Measurements from ENCODE around the gene AP2B1.

Gene AP2B1

GRCh38 chr17:35630530-35631148, 43.5 kb downstream of the AP2B1 start:
- no peak for DNase-seq (ENCODE audit: low read depth in 2 of 2)

DNA sequence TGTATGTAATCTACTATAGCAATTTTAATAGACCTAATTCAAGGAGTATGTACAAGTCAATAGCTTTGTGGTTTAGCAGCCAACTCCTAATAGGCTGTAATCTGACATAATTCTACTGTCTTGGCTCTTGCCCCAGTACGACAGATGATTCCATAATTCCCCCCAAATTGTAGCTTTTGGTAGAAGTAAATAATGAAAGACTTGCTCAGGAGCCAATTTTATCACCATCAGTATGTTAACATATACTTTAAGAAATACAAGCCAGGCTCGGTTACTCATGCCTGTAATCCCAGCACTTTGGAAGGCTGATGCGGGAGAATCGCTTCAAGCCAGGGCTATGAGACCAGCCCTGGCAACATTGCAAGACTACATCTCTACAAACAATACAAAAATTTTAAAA, 53.9 kb downstream of the AP2B1 start:
- no peak for DNase-seq (ENCODE audit: low read depth in 2 of 2)

GRCh38 chr17:35645923-35646322, 58.8 kb downstream of the AP2B1 start:
- DNase-seq (ENCODE audit: low read depth in 2 of 2), result no peak

- no peak for DNase-seq (ENCODE audit: low read depth in 2 of 2)
Observed at GRCh38 chr17:35651467-35651866, 64.3 kb downstream of the AP2B1 start.

GRCh38 chr17:35653619-35654361, 66.7 kb downstream of the AP2B1 start:
- no peak for DNase-seq (ENCODE audit: low read depth in 2 of 2)

DNA sequence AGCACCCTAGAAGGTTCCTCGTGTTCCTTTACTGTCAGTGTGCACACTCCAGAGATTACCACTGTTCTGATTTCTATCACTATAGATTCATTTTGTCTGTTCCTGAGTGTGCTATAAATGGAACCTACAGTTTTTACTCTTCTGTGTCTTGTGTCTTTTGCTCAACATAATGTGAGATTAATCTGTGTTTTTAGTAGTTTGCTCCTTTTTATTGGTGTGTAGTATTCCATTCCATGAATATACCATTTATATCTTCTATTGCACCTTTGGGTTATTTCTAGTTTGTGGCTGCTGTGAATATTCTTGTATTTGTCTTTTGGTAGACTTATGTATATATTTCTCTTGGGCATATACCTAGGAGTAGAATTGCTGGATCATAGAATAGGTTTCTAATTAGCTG, 68.2 kb downstream of the AP2B1 start:
- no peak for DNase-seq (ENCODE audit: low read depth in 2 of 2)

GRCh38 chr17:35660902-35661301, 73.8 kb downstream of the AP2B1 start:
- no peak for DNase-seq (ENCODE audit: low read depth in 2 of 2)

DNA sequence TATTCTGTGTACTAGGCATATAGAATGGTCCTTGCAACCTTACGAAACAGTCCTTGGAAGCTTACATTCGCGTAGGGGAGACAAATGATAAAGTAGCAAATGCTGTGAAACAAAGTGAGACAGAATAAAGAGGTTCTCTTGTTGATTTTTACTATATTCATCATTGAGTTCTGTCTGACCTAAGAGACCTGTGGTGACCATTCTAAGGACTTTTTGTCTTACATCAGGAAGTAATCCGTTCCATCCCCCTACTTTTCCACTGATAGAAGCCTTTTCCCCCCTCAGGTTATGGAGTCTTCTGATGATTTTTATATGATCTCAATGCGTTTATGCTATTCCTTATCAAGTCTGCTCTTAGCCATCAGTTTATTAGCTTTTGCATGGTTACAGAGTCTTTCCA, 77.6 kb downstream of the AP2B1 start:
- no peak for DNase-seq (ENCODE audit: low read depth in 2 of 2)

DNA sequence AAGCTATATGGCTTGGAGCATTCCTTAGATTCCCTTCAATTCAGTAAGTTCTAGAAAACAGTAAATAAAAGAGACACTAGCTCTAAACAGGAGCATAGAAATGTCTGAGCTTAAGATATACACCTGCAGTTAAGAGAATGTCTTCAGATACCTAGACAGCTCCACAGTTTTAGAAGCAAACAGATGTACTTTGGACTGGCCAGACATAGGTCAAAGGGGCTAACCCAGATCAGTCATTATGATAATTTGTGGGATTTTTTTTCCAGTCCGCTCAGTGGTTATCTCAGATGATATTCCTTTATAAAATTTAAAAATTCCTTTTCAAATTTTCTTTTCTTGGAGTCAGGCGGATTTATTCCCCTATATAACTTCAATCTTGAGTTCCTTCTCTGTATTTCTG, 78.5 kb downstream of the AP2B1 start:
- DNase-seq (ENCODE audit: low read depth in 2 of 2), result no peak

- DNase-seq (ENCODE audit: low read depth in 2 of 2), result no peak
Observed at GRCh38 chr17:35666070-35666469, 78.9 kb downstream of the AP2B1 start.

DNA sequence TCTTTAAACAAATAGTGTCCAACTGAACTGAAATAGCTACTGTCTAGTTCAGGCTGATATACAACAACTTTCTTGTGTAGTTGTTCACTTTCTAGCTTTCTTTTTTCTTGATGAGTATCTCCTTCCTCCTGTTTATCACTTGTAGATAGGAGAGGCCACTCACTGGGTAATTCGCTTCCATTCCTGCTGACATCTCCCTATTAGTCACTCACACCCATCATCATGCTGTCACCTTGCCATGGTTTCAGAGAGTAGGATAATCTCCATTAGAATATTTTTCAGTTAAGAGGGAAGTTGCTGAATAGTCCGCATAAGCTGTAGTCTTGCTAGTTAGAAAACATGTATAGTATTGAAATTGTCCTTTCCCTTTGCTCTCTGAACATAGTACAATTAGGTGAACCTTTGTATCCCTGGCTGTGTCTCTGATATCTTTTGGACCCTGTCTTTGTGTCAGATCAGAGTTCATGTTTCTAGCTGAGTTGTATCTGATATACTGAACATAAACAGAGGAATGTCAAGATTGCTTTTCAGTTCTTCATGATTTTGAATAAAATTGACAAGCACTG, 79.9 kb downstream of the AP2B1 start:
- no peak for DNase-seq (ENCODE audit: low read depth in 2 of 2)

DNA sequence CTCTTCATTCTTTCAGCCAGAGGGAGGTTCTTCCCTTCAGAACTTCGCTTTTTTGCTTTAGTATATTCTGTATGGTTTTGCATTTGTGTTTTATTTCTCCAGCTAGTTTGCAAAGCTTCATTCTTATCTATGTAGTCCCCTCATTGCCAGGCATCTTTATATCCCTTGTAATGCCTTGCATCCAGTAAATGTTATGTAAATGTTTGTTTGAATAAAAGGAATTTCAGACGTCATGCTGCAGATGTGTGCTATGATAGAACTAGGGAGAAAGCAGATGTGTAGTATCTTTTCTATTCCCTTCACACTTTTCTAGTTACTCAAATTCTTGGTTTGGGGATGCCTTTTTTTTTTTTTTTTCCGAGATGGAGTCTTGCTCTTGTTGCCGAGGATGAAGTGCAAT, 81.7 kb downstream of the AP2B1 start:
- DNase-seq (ENCODE audit: low read depth in 2 of 2), result no peak

DNA sequence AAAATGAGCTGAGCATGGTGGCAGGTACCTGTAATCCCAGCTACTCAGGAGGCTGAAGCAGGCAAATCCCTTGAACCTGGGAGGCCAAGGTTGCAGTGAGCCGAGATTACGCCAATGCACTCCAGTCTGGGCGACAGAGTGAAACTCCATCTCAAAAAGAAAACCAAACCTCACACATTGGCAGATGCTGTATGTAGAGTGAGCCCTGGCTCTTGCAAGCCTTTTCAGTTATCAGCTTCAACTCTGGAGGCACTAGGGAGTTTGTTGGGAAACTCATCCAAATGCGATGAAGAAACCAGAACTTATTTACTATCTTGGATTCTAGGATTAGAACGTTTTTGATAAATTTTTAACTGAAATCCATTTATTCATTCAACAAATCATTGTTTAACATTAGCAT, 87.4 kb downstream of the AP2B1 start:
- no peak for DNase-seq (ENCODE audit: low read depth in 2 of 2)

DNA sequence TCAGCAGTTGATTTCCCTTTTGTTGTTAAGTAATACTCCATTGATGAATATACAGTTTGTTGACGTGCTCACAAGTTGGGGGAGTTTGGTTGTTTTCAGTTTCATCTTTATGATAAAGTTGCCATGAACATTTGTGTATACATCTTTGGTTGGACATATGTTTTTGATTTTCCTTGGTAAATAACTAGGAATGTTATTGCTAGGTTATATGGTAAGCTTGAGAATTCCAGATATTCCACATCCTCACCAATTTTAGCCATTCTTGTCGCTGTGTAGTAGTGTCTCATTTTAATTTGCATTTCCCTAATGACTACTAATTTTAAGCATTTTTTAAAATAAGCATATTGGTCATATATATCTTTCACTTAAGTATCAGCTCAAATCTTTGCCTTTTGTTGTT, 89.3 kb downstream of the AP2B1 start:
- DNase-seq (ENCODE audit: low read depth in 2 of 2), result no peak

DNA sequence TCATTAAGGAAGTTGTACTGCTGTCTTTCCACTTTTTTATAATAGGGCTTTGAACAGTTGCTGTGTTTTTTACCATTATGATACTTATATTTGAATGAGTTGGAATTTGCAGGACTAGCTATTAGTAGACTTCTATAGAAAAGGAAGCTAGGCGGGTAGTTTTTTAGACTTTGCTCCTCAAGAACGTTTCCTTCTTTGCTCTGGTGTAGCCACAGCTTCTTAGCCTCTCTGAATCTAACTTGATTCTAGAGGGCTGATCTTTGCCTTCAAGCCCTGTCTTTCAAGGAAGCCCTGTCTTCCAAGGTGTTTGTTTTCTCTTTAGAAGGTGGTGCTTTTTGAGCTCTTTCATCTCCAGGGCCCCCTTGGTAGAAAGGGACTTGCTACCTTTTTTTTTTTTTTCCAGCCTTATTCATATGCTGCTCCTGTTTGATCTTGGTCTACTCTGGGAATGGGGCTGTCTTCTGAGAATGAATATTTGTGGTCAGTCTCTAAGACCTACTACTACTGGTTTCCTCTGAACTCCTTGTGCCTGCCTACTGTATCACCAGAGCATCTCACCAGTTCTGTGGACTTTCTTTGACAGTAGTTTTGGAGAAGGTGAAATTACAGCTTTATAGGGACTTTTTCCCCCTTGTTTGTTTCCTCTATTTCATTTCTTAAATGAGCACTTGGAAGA, 92.0 kb downstream of the AP2B1 start:
- DNase-seq (ENCODE audit: low read depth in 2 of 2), result no peak

GRCh38 chr17:35683591-35683990, 96.5 kb downstream of the AP2B1 start:
- DNase-seq (ENCODE audit: low read depth in 2 of 2), result no peak

DNA sequence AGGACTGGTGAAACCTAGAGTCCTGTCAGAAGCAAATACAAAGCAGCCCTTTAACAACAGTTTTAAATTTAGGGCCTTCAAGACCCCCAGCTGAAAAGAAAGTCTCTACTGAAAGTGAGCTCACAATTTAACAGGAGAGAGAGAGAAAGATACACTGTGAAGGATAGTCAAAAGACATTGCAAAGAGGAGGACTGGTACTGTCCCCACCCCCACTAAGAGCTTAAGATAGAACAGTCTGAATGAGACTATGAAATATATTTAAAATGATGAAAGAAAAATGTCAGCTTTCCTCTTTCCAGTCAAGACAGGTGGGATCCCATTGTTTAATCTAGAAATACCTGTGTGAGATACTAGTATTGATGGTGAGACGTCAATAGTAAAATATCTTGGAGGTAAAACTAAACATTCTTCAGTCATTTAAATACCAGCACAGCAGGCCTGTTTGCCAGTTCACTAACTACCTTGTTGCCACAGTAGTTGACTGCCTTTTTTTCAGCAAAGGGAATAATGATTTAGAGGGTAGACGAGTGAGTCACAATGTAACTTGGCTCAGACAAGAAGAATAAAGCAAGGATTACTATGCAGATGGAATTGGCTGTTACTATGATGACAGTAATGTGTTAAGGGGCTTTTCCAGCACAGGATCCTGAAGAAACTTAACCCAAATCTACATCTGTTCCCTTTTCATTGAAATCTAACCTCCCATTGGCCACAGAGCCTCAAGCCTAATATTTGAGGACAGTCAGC, 97.1 kb downstream of the AP2B1 start:
- DNase-seq (ENCODE audit: low read depth in 2 of 2), result no peak

DNA sequence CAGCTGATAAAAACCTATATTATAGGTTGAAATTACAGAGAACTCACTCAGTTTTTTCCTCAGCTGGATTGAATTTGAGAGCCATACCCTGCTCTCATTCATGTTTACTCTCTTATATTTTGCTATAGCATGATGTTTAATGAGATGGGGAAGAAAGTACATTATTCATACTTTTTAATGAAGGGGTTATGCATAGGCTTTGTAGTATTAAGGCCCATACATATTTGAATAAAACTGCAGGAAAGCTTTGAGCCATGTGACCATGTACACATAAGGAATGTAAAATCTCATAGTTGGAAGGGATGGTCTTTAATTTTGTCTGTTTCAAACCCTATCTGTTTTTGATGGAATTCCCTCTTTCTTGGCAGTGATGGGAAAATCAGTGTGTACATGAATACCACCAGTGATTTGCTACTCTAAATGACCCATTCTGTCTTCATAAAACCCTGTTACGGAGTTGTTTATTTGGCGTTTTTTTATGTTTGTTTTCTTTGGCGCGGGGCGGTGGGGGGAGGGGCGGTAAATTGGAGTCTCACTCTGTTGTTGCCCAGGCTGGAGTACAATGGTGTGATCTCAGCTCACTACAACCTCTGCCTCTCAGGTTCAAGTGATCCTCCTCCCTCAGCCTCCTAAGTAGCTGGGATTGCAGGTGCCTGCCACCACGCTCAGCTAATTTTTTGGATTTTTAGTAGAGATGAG, 105.5 kb downstream of the AP2B1 start:
- no peak for DNase-seq (ENCODE audit: low read depth in 2 of 2)

GRCh38 chr17:35693662-35694061, 106.5 kb downstream of the AP2B1 start:
- DNase-seq (ENCODE audit: low read depth in 2 of 2), result no peak

- no peak for DNase-seq (ENCODE audit: low read depth in 2 of 2)
Observed at GRCh38 chr17:35694906-35695305, 107.8 kb downstream of the AP2B1 start.

GRCh38 chr17:35695613-35696012, 108.5 kb downstream of the AP2B1 start:
- no peak for DNase-seq (ENCODE audit: low read depth in 2 of 2)

DNA sequence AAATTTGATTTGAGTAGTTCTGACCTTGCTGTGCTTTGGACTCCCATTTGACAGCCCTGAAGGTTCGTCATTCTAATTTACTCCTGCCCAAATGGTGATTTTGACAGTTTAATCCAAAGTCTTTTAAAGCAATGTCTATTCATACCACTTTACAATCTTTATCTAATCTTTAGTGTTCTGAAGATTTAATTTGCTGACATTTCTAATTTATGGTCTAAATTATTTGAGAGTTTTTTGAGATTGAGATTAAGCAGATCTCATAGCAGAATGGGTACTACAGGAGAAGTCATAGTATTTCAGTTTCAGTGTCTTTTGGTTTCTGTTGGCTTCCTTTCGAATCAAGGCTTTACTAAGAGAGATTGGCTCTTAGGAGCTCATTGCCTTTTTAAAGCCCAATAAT, 111.7 kb downstream of the AP2B1 start:
- no peak for DNase-seq (ENCODE audit: low read depth in 2 of 2)
